ENCODE results near the gene PLEKHS1. TPM values are rescaled to one million over a fixed set of nuclear protein-coding genes. Genes with fewer than 3 reads are reported as not detected.
A peak's percentile ranks its signal among the peaks of the same experiment; 100 is the strongest.
"Not testable (repeated sequence)": the region's sequence is repeated elsewhere in the genome, so short reads cannot be mapped to it uniquely, and the experiment has no call there.

Gene PLEKHS1
- total RNA-seq, 1 experiment from 2014 or later, result not detected

DNA sequence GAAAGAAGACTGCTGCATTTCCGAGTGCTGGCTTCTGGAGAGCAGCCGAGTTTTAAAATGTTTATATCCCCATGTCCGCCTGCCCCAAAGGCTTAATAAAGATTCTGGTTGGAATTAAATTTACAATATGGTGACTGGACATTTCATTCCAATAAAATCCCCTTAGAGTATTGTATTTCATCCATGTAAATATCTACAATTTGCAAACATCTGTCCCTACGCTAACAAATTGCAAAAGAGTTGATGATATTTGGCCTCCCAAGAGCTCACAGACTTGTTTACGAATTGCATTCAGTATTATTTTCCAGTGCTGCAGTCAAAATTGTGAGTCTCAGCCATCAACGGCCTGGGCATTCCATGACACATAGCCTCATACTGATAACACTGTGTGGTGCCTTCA lies 50.1 kb downstream of the PLEKHS1 start:
- H3K36me3 ChIP-seq (replicated peaks; ENCODE audit: control insufficient read depth, insufficient read depth, low read length), result no peaks in the 10 kb centered on the region
- no peak for DNase-seq
- H3K27me3 ChIP-seq (ENCODE audit: control insufficient read depth, insufficient read depth, low read length), result no peaks in the 10 kb centered on the region
- no peak overlapping the region for H3K4me3 ChIP-seq (ENCODE audit: insufficient read depth, low read depth, low read length)

GRCh38 chr10:113802997-113803396 lies 51.5 kb downstream of the PLEKHS1 start:
- H3K27me3 ChIP-seq (ENCODE audit: control insufficient read depth, insufficient read depth, low read length), result no peaks in the 10 kb centered on the region
- H3K36me3 ChIP-seq (replicated peaks; ENCODE audit: control insufficient read depth, insufficient read depth, low read length), result no peaks in the 10 kb centered on the region
- no peak for DNase-seq
- H3K4me3 ChIP-seq (ENCODE audit: insufficient read depth, low read depth, low read length), result no peak overlapping the region

DNA sequence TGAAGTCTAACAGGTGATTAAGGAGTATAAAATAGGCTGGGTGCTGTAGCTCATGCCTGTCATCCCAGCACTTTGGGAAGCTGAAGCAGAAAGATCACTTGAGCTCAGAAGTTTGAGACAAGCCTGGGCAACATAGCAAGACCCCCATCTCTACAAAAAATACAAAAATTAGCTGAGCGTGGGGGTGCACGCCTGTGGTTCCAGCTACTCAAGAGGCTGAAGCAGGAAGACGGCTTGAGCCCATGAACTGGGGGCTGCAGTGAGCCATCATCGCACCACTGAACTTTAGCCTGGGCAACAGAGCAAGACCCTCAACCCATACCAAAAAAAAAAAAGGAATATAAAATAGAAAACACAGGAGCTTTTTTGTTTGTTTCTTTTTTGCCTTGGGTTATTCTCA lies 55.0 kb downstream of the PLEKHS1 start:
- no peaks in the 10 kb centered on the region for H3K27me3 ChIP-seq (ENCODE audit: control insufficient read depth, insufficient read depth, low read length)
- DNase-seq, result no peak
- H3K4me3 ChIP-seq (ENCODE audit: insufficient read depth, low read depth, low read length), result no peak overlapping the region
- H3K36me3 ChIP-seq (replicated peaks; ENCODE audit: control insufficient read depth, insufficient read depth, low read length), result no peaks in the 10 kb centered on the region

- Histone ChIP-seq H3K36me3 (replicated peaks; ENCODE audit: control insufficient read depth, insufficient read depth, low read length) (no peaks in the 10 kb centered on the region), H3K27me3 (ENCODE audit: control insufficient read depth, insufficient read depth, low read length) (no peaks in the 10 kb centered on the region), H3K4me3 (ENCODE audit: insufficient read depth, low read depth, low read length) (no peak overlapping the region)
- no peak for DNase-seq
These were observed 56.7 kb downstream of the PLEKHS1 start for GRCh38 chr10:113808168-113808567.

- not testable (repeated sequence) for DNase-seq; H3K27me3 ChIP-seq (ENCODE audit: control insufficient read depth, insufficient read depth, low read length); H3K36me3 ChIP-seq (replicated peaks; ENCODE audit: control insufficient read depth, insufficient read depth, low read length); H3K4me3 ChIP-seq (ENCODE audit: insufficient read depth, low read depth, low read length)
These were observed 63.2 kb downstream of the PLEKHS1 start for GRCh38 chr10:113814700-113815099.

GRCh38 chr10:113819989-113820388 lies 68.5 kb downstream of the PLEKHS1 start:
- H3K27me3 ChIP-seq (ENCODE audit: control insufficient read depth, insufficient read depth, low read length), result no peaks in the 10 kb centered on the region
- H3K36me3 ChIP-seq (replicated peaks; ENCODE audit: control insufficient read depth, insufficient read depth, low read length), result no peaks in the 10 kb centered on the region
- no peak overlapping the region for H3K4me3 ChIP-seq (ENCODE audit: insufficient read depth, low read depth, low read length)
- DNase-seq, result no peak

DNA sequence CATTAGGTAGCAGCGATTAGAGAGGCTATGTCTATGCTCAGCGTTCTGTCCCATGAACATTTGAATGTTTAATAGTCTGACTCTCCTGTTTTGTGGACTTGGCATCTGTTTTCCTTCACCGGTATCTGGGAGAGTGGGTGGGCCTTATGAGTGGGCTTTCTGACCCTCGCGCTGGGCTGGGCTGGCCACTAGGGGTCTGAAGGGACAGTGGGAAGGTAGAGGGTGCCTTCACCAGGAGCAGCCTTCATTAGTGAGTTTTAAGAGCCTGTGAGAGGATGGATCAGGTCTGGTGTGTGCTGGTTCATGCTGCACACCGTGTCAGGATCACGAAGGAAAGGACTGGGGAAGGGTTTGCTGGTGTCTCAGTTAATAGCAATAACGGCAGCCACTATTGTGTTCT lies 69.0 kb downstream of the PLEKHS1 start:
- H3K27me3 ChIP-seq (ENCODE audit: control insufficient read depth, insufficient read depth, low read length), result no peaks in the 10 kb centered on the region
- H3K4me3 ChIP-seq (ENCODE audit: insufficient read depth, low read depth, low read length), result no peak overlapping the region
- peak; percentile 37 for DNase-seq
- no peaks in the 10 kb centered on the region for H3K36me3 ChIP-seq (replicated peaks; ENCODE audit: control insufficient read depth, insufficient read depth, low read length)

DNA sequence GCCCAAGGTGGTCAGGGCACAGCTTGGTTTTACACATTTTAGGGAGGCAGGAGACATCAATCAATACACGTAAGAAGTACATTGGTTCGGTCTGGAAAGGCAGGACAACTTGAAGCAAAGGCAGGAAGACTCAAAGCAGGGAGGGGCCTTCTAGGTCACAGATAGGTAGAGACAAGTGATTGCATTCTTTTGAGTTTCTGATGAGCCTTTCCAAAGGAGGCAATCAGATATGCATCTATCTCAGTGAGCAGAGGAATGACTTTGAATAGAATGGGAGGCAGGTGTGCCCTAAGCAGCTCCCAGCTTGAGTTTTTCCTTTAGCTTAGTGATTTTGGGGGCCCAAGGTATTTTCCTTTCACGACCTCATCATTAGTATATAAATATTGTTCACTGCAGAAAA lies 69.8 kb downstream of the PLEKHS1 start:
- DNase-seq, result not testable (repeated sequence)

GRCh38 chr10:113822174-113822573 lies 70.7 kb downstream of the PLEKHS1 start:
- H3K4me3 ChIP-seq (ENCODE audit: insufficient read depth, low read depth, low read length), result no peak overlapping the region
- no peaks in the 10 kb centered on the region for H3K27me3 ChIP-seq (ENCODE audit: control insufficient read depth, insufficient read depth, low read length)
- no peak for DNase-seq
- H3K36me3 ChIP-seq (replicated peaks; ENCODE audit: control insufficient read depth, insufficient read depth, low read length), result no peaks in the 10 kb centered on the region

More for the DNA sequence above, 69.8 kb downstream of the PLEKHS1 start:
- H3K4me3 ChIP-seq (ENCODE audit: insufficient read depth, low read depth, low read length); H3K36me3 ChIP-seq (replicated peaks; ENCODE audit: control insufficient read depth, insufficient read depth, low read length); H3K27me3 ChIP-seq (ENCODE audit: control insufficient read depth, insufficient read depth, low read length): not testable (repeated sequence)

DNA sequence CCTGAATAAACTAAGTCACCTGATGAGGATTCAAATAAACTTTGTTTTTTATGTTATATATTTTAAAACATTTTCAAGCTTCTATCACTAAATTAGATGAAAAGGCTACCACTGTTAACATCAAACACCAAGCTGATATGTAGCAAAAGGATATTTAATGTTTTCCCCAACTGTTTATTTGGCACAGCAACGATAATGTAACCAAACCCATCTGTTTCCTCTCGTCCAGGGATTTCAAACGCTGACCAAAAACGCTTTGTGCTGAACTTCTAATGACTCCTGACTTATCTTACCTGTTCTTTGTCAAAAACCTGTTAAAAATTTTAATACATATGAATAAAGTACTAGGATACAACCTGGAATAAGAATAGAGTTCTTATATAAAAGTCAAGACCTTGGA lies 71.9 kb downstream of the PLEKHS1 start:
- Histone ChIP-seq H3K27me3 (ENCODE audit: control insufficient read depth, insufficient read depth, low read length) (no peaks in the 10 kb centered on the region), H3K36me3 (replicated peaks; ENCODE audit: control insufficient read depth, insufficient read depth, low read length) (no peaks in the 10 kb centered on the region), H3K4me3 (ENCODE audit: insufficient read depth, low read depth, low read length) (no peak overlapping the region)
- no peak for DNase-seq

GRCh38 chr10:113825791-113826190 lies 74.3 kb downstream of the PLEKHS1 start:
- Histone ChIP-seq H3K4me3 (ENCODE audit: insufficient read depth, low read depth, low read length) (no peak overlapping the region), H3K27me3 (ENCODE audit: control insufficient read depth, insufficient read depth, low read length) (no peaks in the 10 kb centered on the region), H3K36me3 (replicated peaks; ENCODE audit: control insufficient read depth, insufficient read depth, low read length) (no peaks in the 10 kb centered on the region)
- DNase-seq, result no peak

DNA sequence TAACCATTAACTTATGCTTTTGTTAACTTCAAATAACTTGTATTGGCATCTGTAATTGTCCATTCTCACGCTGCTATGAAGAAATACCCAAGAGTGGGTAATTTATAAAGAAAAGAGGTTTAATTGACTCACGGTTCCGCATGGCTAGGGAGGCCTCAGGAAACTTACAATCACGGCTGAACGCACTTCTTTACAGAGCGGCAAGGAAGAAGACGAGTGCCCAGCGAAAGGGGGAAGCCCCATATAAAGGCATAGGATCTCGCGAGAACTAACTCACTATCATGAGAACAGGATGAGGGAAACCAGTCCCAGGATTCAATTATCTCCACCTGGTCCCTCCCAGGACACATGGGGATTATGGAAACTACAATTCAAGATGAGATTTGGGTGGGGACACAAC lies 77.1 kb downstream of the PLEKHS1 start:
- H3K4me3 ChIP-seq (ENCODE audit: insufficient read depth, low read depth, low read length); H3K27me3 ChIP-seq (ENCODE audit: control insufficient read depth, insufficient read depth, low read length); H3K36me3 ChIP-seq (replicated peaks; ENCODE audit: control insufficient read depth, insufficient read depth, low read length); DNase-seq: not testable (repeated sequence)

Other genes starting within 250 kb of the PLEKHS1 start
- not detected in 2 replicates for gene HABP2, start 198.6 kb upstream of the PLEKHS1 start, total RNA-seq (2014; rRNA removed; shearing (Covaris generic))
- 0.03 TPM in 1 of 2 replicates, not detected in the other for gene NRAP, start 87.6 kb upstream of the PLEKHS1 start, total RNA-seq (2014; rRNA removed; shearing (Covaris generic))
- gene CASP7, start 71.8 kb upstream of the PLEKHS1 start, total RNA-seq (2014; rRNA removed; shearing (Covaris generic)), result 4.9 and 6.9 TPM in 2 replicates
- 14.7 and 17.6 TPM in 2 replicates for gene DCLRE1A, start 102.4 kb downstream of the PLEKHS1 start, total RNA-seq (2014; rRNA removed; shearing (Covaris generic))
- 8.1 and 11.3 TPM in 2 replicates for gene NHLRC2, start 103.0 kb downstream of the PLEKHS1 start, total RNA-seq (2014; rRNA removed; shearing (Covaris generic))